22Rv1 (cell line): ENCODE results near the gene GNPTAB.

Source experiments
- H3K27ac ChIP-seq: fragments of 450-650 bp; 2 replicates; pipeline ENCODE4 v1.5.1; 2017
- ZFX ChIP-seq: fragments of 450-650 bp; IDR thresholded peaks from 2 replicates; pipeline ENCODE4 v1.6.1; 2017; ENCODE audit warnings: antibody characterized with exemption, borderline replicate concordance
- TF ChIP-seq, protein P1 (sequence below): fragments of 450-650 bp; IDR thresholded peaks from 2 replicates; pipeline ENCODE4 v1.5.1; 2017; ENCODE audit warnings: mild to moderate bottlenecking

Gene GNPTAB

DNA sequence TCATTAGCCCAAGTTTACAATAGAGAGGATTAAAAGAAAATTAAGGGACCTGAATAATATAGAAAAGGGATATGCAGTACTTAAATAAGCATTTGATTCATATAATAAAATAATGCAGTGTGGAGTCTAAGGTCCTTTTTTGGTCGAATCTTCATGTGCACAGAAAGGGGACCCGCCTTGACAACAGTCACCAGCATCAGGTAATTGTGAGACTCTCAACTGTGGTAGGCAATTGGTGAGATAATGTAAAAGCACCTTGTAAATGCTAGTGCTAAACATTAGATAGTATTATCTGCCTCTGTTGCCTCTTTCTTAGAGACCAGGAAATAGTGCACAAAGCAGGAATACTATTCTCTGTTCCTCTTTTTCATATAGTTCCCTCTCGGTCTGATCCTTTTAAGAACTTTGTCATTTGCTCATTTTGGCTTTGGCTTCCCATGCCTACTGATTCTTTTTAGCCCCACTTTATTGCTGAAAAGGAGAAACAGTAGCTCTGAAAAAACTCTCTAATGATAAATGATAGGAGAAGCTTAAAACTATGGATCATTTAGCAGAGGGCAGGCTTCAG lies 115.8 kb downstream of the GNPTAB start:
- H3K27ac ChIP-seq, result peak overlapping the region; percentile 89
- TF ChIP-seq, protein P1, sequence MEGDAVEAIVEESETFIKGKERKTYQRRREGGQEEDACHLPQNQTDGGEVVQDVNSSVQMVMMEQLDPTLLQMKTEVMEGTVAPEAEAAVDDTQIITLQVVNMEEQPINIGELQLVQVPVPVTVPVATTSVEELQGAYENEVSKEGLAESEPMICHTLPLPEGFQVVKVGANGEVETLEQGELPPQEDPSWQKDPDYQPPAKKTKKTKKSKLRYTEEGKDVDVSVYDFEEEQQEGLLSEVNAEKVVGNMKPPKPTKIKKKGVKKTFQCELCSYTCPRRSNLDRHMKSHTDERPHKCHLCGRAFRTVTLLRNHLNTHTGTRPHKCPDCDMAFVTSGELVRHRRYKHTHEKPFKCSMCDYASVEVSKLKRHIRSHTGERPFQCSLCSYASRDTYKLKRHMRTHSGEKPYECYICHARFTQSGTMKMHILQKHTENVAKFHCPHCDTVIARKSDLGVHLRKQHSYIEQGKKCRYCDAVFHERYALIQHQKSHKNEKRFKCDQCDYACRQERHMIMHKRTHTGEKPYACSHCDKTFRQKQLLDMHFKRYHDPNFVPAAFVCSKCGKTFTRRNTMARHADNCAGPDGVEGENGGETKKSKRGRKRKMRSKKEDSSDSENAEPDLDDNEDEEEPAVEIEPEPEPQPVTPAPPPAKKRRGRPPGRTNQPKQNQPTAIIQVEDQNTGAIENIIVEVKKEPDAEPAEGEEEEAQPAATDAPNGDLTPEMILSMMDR, result no peak
- TF ChIP-seq ZFX, result no peak

DNA sequence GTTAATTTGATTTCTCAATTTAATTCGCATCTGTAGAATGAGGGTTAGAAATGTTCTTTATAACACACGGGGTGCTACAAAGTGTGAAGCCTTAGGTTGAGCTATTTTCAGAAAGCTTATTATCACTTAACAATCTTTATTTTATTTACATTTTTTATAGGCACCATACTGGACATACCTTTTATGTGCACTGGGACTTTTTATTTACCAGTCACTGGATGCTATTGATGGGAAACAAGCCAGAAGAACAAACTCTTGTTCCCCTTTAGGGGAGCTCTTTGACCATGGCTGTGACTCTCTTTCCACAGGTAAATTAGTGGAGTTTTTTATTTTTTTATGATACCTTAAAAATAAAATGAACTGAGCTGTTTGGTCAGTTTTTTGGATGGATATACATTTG lies 116.8 kb downstream of the GNPTAB start:
- peak overlapping the region; percentile 89 for H3K27ac ChIP-seq
- TF ChIP-seq, protein P1, result no peak
- TF ChIP-seq ZFX, result no peak

- TF ChIP-seq ZFX, result no peak
- TF ChIP-seq, protein P1, result no peak
- H3K27ac ChIP-seq, result peak overlapping the region; percentile 89
These were observed 117.6 kb downstream of the GNPTAB start for GRCh38 chr12:101713059-101713682.

DNA sequence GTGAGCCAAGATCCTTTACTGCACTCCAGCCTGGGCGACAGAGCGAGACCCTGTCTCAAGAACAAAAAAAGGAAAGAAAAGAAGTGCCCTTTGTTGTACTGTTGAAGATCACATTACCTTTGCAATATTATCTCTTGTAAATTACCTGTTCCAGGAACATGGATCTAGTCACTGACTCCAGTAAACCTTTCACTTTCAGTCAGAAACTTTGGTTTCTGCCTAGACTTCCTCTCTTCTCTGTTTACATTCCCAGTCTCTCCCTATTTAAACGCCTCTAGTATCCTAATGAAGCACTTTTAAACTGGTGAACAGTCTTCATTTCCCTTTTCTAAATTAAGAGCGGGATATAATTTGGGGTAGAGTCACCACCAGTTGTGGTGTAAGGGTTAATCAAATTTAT lies 120.5 kb downstream of the GNPTAB start:
- peak overlapping the region; percentile 89 for H3K27ac ChIP-seq
- TF ChIP-seq, protein P1, result no peak
- no peak for TF ChIP-seq ZFX

- TF ChIP-seq, protein P1, result no peak
- no peak for TF ChIP-seq ZFX
- H3K27ac ChIP-seq, result peak overlapping the region; percentile 89
These were observed 123.5 kb downstream of the GNPTAB start for GRCh38 chr12:101707131-101707782.

DNA sequence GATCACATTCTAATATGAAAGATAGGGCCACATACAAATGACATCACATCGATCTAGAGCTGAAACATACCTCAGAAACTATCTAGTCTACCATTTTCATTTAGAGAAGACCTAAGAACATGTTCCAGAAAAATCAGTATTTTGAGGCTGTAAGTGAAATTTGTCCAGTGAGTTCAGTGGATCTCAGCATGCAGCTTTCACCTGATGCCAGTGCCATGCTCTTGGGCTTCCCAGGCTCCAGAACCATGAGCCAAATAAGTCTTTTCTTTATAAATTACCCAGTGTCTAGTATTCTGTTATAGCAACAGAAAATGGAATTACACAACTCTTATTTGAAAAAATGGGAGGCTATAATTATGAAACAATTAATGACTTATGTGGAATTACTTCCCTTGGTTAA lies 124.4 kb downstream of the GNPTAB start:
- H3K27ac ChIP-seq, result peak overlapping the region; percentile 89
- TF ChIP-seq, protein P1, result no peak
- no peak for TF ChIP-seq ZFX

- peak overlapping the region; percentile 98 for H3K27ac ChIP-seq
- TF ChIP-seq ZFX, result no peak
- TF ChIP-seq, protein P1, result no peak
These were observed 127.3 kb downstream of the GNPTAB start for GRCh38 chr12:101703487-101703886.
